Pancreas (tissue), 10 donors: ENCODE results near the gene ZXDC. TPM values are rescaled to one million over a fixed set of nuclear protein-coding genes. Genes with fewer than 3 reads are reported as not detected.

ENCODE experiments used
- ATAC-seq, 4 donors: fragments of 200-7000 bp; cut with Tn5 transposase; one replicate each; pipeline versions ENCODE4 v1.8.0 to v1.9.1; 2020; ENCODE audit warnings: mild to moderate bottlenecking in 4 of 4, moderate library complexity in 4 of 4
- DNase-seq, 6 donors: peaks; one replicate each; pipeline ENCODE4 v3.0.0-alpha.2; 2020
- FAIRE-seq: peaks from 2 replicates; lab custom pipeline; 2012; peaks lifted over from hg19 to GRCh38; lab: Jason Lieb, UNC
- H3K27ac ChIP-seq, 4 donors: fragments of 200-600 bp; sonication (generic); 1 replicate in 3 of 4; 2 replicates in 1 of 4; pipeline versions ENCODE4 v1.5.0 to v1.8.0; 2020
- H3K27me3 ChIP-seq, 4 donors: fragments of 200-600 bp; one replicate each; pipeline ENCODE4 v1.8.0; 2021
- H3K36me3 ChIP-seq, 3 donors: fragments of 200-600 bp; sonication (generic) in 1 of 3; one replicate each; pipeline versions ENCODE4 v1.5.0 to v1.8.0; 2020 to 2021
- H3K4me1 ChIP-seq, 3 donors: fragments of 200-600 bp; one replicate each; pipeline ENCODE4 v1.8.0; 2021
- H3K4me3 ChIP-seq, 4 donors: fragments of 200-600 bp; sonication (generic) in 2 of 4; one replicate each; pipeline versions ENCODE4 v1.5.0 to v1.8.0; 2020 to 2021
- H3K9me3 ChIP-seq, 4 donors: fragments of 200-600 bp; one replicate each; pipeline ENCODE4 v1.8.0; 2021
- WGBS, 2 donors: extraction: QIAGEN DNeasy Blood & Tissue Kit; methylation state at CpG; one replicate each; pipeline ENCODE4 v1.1.7; 2013; 5-methylcytosine and 5-hydroxymethylcytosine counted together
- intact Hi-C, 3 donors: fragments of 100-400 bp; cut with DNase I; formaldehyde crosslinking; loops; one replicate each; pipeline versions ENCODE4 v1.11.1 to v1.14.2; 2022
- polyA plus RNA-seq, 2 donors: library from polyadenylated mRNA; stranded (reverse); fragments of 200-250 nt; gene quantifications; one replicate each; pipeline ENCODE4 v1.2.3, GENCODE V29; 2013
- total RNA-seq, 6 donors: library from RNA; stranded (reverse); fragmentation: NEBNext Ultra II Directional in 4 of 6; extraction: Animal tissue kit (Norgen Biotek cat#: 25700) in 4 of 6; gene quantifications; one replicate each; pipeline versions ENCODE4 v1.2.1 to v1.2.4, GENCODE V29; 2021 to 2023
- TF ChIP-seq, protein P1 (sequence below), 4 donors: fragments of 200-600 bp; sonication (generic) in 3 of 4; IDR thresholded peaks; one replicate each; pipeline versions ENCODE4 v1.5.0 to v1.8.0; 2021; ENCODE audit warnings: antibody characterized with exemption in 4 of 4
- donor health status: healthy with polysubstance abuse.
- donor health status: DM: no; HTN: no; CAD: no; lungs with moderate emphysema.
- donor health status: DM: no; HTN: no; CAD: no.
- donor health status: control.
- donor health status: control.
- donor health status: Bipolar disorder and iron deficiency.
- donor health status: DM: yes; HTN: yes; CAD: no.
- donor health status: DM: no; HTN: no; CAD: no.
- donor health status: DM: no; HTN: no; CAD: no.
- donor health status: DM: yes; HTN: yes; CAD: no.

Gene ZXDC
- total and polyA plus RNA-seq, 8 donors = 19.4 to 26.1 (median 20.9) TPM

DNA sequence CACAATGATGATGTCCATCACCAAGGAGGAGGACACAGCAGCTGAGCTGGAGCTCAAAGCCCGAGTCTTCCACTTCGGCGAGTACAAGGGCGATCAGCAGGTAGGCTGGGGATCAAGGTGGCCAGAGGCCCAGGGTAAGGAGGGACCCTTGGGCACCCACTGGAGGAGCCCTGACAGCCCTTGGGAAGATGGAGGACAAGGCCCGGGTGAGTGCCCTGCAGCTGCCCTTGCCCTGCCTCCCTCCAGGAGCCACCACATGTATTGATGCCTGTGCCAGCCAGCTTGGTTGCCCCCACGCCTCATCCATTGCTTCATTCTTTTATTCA is 42.6 kb downstream of the ZXDC start:
- DNase-seq = peak in 2 of 6 donors; percentile 4 to 45
- H3K4me1 ChIP-seq = no peaks in the 10 kb centered on the region
- 95 to 98% methylated on average over 6 of the region's 6 CpGs for WGBS, 2 donors
- FAIRE-seq = no peak
- H3K27me3 ChIP-seq = no peaks in the 10 kb centered on the region
- no peaks in the 10 kb centered on the region for H3K9me3 ChIP-seq
- H3K4me3 ChIP-seq = no peak overlapping the region
- intact Hi-C loops = no loop called here
- no peak for ATAC-seq
- H3K36me3 ChIP-seq = peaks cover 0 to 19% (median 0%) of the 10 kb centered on the region in 3 donors
- H3K27ac ChIP-seq = no peak overlapping the region
- TF ChIP-seq, protein P1, sequence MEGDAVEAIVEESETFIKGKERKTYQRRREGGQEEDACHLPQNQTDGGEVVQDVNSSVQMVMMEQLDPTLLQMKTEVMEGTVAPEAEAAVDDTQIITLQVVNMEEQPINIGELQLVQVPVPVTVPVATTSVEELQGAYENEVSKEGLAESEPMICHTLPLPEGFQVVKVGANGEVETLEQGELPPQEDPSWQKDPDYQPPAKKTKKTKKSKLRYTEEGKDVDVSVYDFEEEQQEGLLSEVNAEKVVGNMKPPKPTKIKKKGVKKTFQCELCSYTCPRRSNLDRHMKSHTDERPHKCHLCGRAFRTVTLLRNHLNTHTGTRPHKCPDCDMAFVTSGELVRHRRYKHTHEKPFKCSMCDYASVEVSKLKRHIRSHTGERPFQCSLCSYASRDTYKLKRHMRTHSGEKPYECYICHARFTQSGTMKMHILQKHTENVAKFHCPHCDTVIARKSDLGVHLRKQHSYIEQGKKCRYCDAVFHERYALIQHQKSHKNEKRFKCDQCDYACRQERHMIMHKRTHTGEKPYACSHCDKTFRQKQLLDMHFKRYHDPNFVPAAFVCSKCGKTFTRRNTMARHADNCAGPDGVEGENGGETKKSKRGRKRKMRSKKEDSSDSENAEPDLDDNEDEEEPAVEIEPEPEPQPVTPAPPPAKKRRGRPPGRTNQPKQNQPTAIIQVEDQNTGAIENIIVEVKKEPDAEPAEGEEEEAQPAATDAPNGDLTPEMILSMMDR (IDR thresholded peaks at IDR 0.05) = no peak

DNA sequence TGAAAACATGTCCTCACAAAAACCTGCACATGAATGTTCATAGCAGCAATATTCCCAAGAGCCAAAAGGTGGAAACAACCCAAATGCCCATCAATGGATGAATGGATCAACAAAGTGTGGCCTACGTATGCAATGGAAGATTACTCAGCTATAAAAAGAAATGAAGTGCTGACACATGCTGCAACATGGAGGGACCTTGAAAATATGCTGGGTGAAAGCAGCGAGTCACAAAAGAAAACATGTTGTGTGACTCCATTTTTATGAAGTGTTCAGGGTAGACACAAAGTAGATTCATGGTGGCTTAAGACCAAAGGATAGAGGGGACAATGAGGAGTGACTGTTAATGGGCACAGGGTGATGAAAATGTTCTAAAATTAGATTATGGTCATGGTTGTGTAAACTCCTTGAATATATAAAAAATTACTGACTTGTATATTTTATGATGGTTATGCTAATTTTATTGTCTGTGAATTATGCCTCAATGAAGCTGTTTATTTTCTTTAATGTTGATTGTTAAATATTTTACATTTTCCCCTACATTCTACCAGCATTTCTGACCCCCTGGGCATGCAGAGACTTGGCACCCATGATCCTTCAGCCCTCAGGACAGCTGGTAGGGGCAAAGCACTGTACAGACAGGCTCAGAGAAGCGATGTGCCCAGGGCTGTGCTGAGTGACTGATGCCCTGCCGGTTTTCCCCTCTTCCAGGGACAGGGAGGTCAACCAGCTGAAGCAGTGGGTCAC is 43.2 kb downstream of the ZXDC start:
- ATAC-seq (no peak), DNase-seq (no peak), FAIRE-seq (no peak)
- Histone ChIP-seq H3K4me3 (no peak overlapping the region), H3K27me3 (no peaks in the 10 kb centered on the region), H3K9me3 (no peaks in the 10 kb centered on the region), H3K27ac (no peak overlapping the region), H3K36me3 (peaks cover 0 to 13% (median 0%) of the 10 kb centered on the region in 3 donors), H3K4me1 (no peaks in the 10 kb centered on the region)
- intact Hi-C loops = no loop called here
- TF ChIP-seq, protein P1 (IDR thresholded peaks at IDR 0.05) = no peak
- 88 to 90% methylated on average over 4 of the region's 4 CpGs for WGBS, 2 donors

DNA sequence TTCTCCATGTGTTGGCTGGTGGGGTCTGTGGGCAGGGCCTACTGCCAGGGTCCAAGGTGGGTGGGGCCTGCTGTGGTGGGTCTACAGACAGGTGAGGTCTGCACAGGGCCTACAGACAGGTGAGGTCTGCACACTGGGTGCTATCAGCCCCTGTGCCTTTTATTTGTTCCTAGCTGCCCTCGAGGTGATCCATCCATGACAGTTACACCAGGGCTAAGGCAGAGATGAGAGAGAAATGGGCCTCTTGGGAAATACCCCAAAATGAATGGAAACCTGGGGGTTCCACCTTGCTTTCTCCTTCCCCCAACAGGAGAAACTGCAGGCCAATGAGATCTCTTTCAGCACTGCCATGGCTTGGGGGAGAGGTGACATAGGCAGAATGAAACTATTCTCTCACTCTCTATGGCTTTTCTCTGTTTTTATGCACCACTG is 44.6 kb downstream of the ZXDC start:
- Histone ChIP-seq H3K27me3 (no peaks in the 10 kb centered on the region), H3K36me3 (peaks cover 0 to 2% (median 0%) of the 10 kb centered on the region in 3 donors), H3K4me1 (no peaks in the 10 kb centered on the region), H3K27ac (no peak overlapping the region), H3K4me3 (no peak overlapping the region), H3K9me3 (no peaks in the 10 kb centered on the region)
- WGBS, 2 donors = 94 to 96% methylated on average over 1 of the region's 1 CpG
- no peak for FAIRE-seq
- no peak for ATAC-seq
- DNase-seq = peak in 1 of 6 donors; percentile 6
- intact Hi-C loops = no loop called here
- TF ChIP-seq, protein P1 (IDR thresholded peaks at IDR 0.05) = no peak

DNA sequence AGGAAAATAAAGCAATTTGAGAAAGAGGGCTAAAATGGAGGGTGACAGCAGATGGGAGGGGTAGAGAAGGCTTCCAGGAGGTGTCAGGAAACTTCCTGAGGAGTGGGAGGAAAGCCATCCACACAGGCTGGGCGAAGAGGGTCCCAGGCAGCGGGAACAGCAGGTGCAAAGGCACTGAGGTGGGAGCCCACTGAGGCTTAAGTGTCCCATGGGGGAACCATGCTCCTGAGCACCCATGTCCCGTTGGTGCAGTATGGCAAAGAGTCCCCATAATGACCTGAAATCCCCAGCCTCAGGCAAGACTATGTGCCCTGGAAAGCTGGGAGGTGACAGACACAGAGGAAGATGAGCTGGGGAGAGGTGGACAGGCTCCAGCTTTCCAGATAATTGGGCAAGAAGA is 50.9 kb downstream of the ZXDC start:
- TF ChIP-seq, protein P1 (IDR thresholded peaks at IDR 0.05) = no peak
- no peak overlapping the region for H3K4me3 ChIP-seq
- ATAC-seq (no peak), DNase-seq (no peak), FAIRE-seq (no peak)
- H3K4me1 ChIP-seq = no peaks in the 10 kb centered on the region
- no peak overlapping the region for H3K27ac ChIP-seq
- no peaks in the 10 kb centered on the region for H3K36me3 ChIP-seq
- no peaks in the 10 kb centered on the region for H3K9me3 ChIP-seq
- intact Hi-C loops = no loop called here
- 62 to 93% methylated on average over 3 of the region's 3 CpGs for WGBS, 2 donors
- H3K27me3 ChIP-seq = no peaks in the 10 kb centered on the region

DNA sequence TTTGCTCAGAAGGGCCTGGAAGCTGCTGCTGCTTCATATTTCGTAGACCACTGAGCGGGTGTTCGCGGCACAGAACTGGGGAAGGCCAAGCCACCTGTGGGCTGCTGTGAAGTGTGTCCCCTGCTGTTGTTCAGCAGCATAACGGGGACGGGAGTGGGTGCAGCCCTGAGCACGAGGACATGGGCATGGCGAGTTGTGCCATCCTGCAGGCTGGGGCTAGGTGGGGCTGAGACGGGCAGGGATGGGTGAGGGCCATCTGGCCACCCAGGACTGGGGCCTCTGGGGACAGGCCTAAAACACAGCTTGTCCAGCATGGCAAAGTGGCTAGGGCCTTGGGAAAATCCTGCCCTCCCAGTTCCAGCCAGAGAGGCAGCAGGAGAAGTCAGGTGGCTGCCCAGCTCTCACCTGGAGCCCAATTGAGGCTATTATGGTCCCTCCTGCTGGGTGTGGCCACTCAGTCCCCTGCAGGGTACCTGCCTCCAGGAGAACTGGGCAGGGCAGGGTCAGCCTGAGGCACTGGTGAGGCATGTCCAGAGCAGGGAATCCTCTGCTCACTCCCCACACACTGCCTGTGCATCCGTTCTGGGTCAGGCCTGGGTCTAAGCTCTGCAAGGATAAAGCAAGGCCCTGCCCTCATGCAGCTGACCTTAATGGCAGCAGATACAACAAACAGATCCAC is 51.5 kb downstream of the ZXDC start:
- Histone ChIP-seq H3K4me3 (no peak overlapping the region), H3K9me3 (no peaks in the 10 kb centered on the region), H3K27me3 (no peaks in the 10 kb centered on the region), H3K36me3 (no peaks in the 10 kb centered on the region), H3K4me1 (no peaks in the 10 kb centered on the region), H3K27ac (no peak overlapping the region)
- no peak for ATAC-seq
- peak in 1 of 6 donors; percentile 9 for DNase-seq
- FAIRE-seq = no peak
- intact Hi-C loops = no loop called here
- TF ChIP-seq, protein P1 (IDR thresholded peaks at IDR 0.05) = no peak
- 92 to 96% methylated on average over 10 of the region's 10 CpGs for WGBS, 2 donors
